CD4-positive, alpha-beta T cell treated with Interleukin-12 subunit alpha and Interleukin-12 subunit beta, for 1 hour (primary cell): ENCODE data around the gene FERMT3.
"Not testable (repeated sequence)": the region's sequence is repeated elsewhere in the genome, so short reads cannot be mapped to it uniquely, and the experiment has no call there.

ENCODE experiments used
- DNase-seq: peaks from one replicate; pipeline ENCODE4 v3.0.0-alpha.2; 2020

FERMT3 gene

GRCh38 chr11:64206457-64207255 is at the start of gene FERMT3:
Gene FERMT3 (plus strand): TSS chr11:64206721. CDS start chr11:64207365, 644 bp downstream.
- peak; percentile 77 for DNase-seq

GRCh38 chr11:64157631-64158394 is 48.7 kb upstream of the FERMT3 start:
- DNase-seq: no peak

- no peak for DNase-seq
Observed at GRCh38 chr11:64161037-64161436, 45.5 kb upstream of the FERMT3 start.

GRCh38 chr11:64162769-64163168 is 43.8 kb upstream of the FERMT3 start:
- DNase-seq: not testable (repeated sequence)

GRCh38 chr11:64163951-64164350 is 42.6 kb upstream of the FERMT3 start:
- no peak for DNase-seq

- DNase-seq: no peak
Observed at GRCh38 chr11:64164392-64165312, 41.9 kb upstream of the FERMT3 start.

GRCh38 chr11:64165481-64165841 is 41.1 kb upstream of the FERMT3 start:
- DNase-seq: no peak

GRCh38 chr11:64165842-64166635 is 40.5 kb upstream of the FERMT3 start, which contains the start of gene MACROD1:
Gene MACROD1 (minus strand): TSS chr11:64166113. CDS start chr11:64165994, 119 bp downstream.
- peak; percentile 83 for DNase-seq

GRCh38 chr11:64170419-64170818 is 36.1 kb upstream of the FERMT3 start:
- no peak for DNase-seq

GRCh38 chr11:64173616-64174355 is 32.7 kb upstream of the FERMT3 start:
- DNase-seq: no peak

GRCh38 chr11:64176751-64177150 is 29.8 kb upstream of the FERMT3 start:
- DNase-seq: no peak

- DNase-seq: no peak
Observed at GRCh38 chr11:64178203-64178602, 28.3 kb upstream of the FERMT3 start.

- DNase-seq: no peak
Observed at GRCh38 chr11:64178951-64179639, 27.4 kb upstream of the FERMT3 start.

- DNase-seq: no peak
Observed at GRCh38 chr11:64180891-64181290, 25.6 kb upstream of the FERMT3 start.

- DNase-seq: peak; percentile 29
Observed at GRCh38 chr11:64181506-64182411, 24.8 kb upstream of the FERMT3 start.

GRCh38 chr11:64183890-64184289 is 22.6 kb upstream of the FERMT3 start:
- DNase-seq: no peak

GRCh38 chr11:64185175-64185692 is 21.3 kb upstream of the FERMT3 start:
- no peak for DNase-seq

- peak; percentile 100 for DNase-seq
Observed at GRCh38 chr11:64185693-64186491, 20.6 kb upstream of the FERMT3 start, which contains the start of gene STIP1. Gene STIP1 (plus strand): TSS chr11:64186171. CDS start chr11:64186262, 91 bp downstream.
